Effector memory CD4-positive, alpha-beta T cell (primary cell): ENCODE measurements around the gene RPL34.
A peak's percentile ranks its signal among the peaks of the same experiment; 100 is the strongest.
"Not testable (repeated sequence)": the region's sequence is repeated elsewhere in the genome, so short reads cannot be mapped to it uniquely, and the experiment has no call there.

Experiments
- DNase-seq, 3 donors: peaks; one replicate each; pipeline ENCODE4 v3.0.0-alpha.2; 2020
- H3K27ac ChIP-seq: 2 replicates; pipeline ENCODE4 v1.7.0; 2013; ENCODE audit warnings: mild to moderate bottlenecking, low read length, moderate library complexity; ENCODE audit not compliant: insufficient read depth, poor library complexity, severe bottlenecking
- H3K27me3 ChIP-seq: replicated peaks from 2 replicates; pipeline ENCODE4 v1.7.0; 2013; ENCODE audit warnings: mild to moderate bottlenecking, low read length; ENCODE audit not compliant: insufficient read depth, control insufficient read depth, poor library complexity, severe bottlenecking
- H3K36me3 ChIP-seq: 2 replicates; pipeline ENCODE4 v1.7.0; 2013; ENCODE audit warnings: mild to moderate bottlenecking, low read length, moderate library complexity; ENCODE audit not compliant: control insufficient read depth, insufficient read depth
- H3K4me1 ChIP-seq: 2 replicates; pipeline ENCODE4 v1.7.0; 2013; ENCODE audit warnings: low read length, mild to moderate bottlenecking; ENCODE audit not compliant: control insufficient read depth, insufficient read depth, poor library complexity, severe bottlenecking
- H3K4me3 ChIP-seq: 2 replicates; pipeline ENCODE4 v1.7.0; 2013; ENCODE audit warnings: low read length, low read depth, mild to moderate bottlenecking; ENCODE audit not compliant: insufficient read depth, poor library complexity, severe bottlenecking
- H3K9me3 ChIP-seq: 2 replicates; pipeline ENCODE4 v1.7.0; 2013; ENCODE audit warnings: mild to moderate bottlenecking, low read length, moderate library complexity; ENCODE audit not compliant: control insufficient read depth
- total RNA-seq, 3 donors: gene quantifications; one replicate each; lab custom pipeline; 2026; lab: John Stamatoyannopoulos, UW

RPL34 gene
- total RNA-seq, result 623 to 953 (median 735) reads per million in 3 donors

DNA sequence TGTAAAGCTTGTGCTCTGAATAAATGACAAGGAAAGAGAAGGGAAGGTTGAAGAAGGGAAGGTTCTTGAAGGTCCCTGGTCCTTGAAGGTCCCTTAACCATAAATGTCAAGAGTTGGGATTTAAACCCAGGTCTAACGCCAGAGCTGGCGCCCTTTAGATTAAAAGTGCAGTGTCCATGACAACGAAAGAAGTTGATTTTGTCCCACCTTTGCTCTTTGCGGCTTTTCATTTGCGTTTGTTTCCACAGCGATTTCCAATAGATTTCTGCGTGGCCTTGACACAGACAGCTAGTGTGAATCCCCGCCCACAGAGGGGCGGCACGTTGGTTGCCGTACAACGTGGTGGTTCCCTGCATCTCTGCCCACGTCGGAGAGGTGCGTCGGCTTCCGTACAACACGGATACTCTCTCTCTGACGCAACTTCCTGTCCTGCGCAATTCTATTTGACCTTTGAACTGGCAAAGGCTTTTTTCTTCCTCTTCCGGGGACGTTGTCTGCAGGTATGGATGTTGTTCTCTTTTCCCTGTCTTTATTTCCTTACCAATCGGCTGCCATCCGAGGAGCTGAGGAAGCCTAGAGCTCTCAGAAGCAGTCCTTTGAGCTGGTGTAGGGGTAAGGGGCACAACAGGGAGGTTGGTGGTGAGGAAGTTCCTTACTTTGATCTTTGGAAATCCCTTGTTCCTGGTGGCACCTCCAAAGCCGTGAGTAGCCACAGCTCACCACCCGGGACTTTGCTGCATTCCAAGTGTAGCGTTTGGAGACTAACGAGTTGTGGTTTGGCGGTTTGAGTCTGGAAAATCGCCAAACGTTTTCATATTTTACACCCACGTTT is at the start of gene RPL34:
RPL34 (plus strand) TSS at position 476 of the 832 bp plus-strand sequence. CDS start 1,384 bp downstream, outside the sequence.
- Histone ChIP-seq H3K4me3 (peak within 1 kb of the TSS; percentile 78), H3K27me3 (no peaks in the 10 kb centered on the region), H3K9me3 (no peaks in the 10 kb centered on the region), H3K27ac (peak within 1 kb of the TSS; percentile 86), H3K4me1 (peaks cover 15% of the 10 kb centered on the region), H3K36me3 (peaks cover 28% of the 10 kb centered on the region)
- DNase-seq, result peak; percentile 90 to 97 (median 92)

DNA sequence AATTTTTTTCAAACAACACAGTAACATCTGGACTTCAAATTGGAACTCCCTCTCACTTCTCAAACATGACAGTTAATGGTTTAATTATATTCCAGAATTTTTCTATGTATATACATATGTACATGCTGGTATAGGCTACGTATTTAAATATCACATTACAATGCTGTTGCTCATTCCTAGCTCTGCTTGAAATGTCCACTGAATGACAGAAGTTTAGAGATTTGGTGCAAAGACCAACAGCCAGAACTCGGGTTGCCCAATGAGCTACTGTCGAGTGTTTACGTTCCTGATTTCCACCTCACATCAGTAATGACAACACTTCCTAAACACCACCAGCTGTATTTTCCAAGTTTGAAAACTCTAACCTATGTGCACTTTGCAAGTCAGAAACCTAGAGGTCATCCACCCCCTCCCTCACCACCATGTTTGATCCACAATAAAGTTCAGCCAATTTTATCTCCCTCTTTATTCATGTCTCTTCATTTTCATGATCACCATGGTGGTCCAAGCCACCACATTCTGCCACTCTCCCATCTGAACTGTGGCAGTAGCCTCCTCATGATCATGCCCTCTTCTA is 49.3 kb upstream of the RPL34 start:
- Histone ChIP-seq H3K36me3 (no peaks in the 10 kb centered on the region), H3K27ac (no peak overlapping the region), H3K9me3 (no peaks in the 10 kb centered on the region), H3K27me3 (no peaks in the 10 kb centered on the region), H3K4me1 (no peaks in the 10 kb centered on the region), H3K4me3 (no peak overlapping the region)
- no peak for DNase-seq

DNA sequence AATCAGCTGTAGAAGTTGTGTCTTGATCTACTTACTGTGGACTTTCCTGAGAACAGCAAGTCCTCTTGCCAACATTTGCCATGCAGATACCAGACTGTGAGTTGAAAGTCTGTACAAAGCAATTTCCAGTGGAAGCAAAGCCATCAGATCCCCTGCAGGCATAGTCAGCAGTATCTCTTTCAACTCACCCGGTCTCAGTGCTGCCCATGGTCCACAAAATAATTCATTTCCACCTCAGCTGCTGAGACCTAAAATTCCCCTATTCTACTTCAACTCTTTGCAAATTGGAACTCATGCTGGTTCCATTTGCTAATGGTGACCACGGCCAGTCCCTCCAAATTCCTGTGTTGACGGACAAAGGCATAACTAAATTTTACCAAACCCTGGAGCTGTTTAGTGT is 46.0 kb upstream of the RPL34 start:
- H3K9me3 ChIP-seq, result no peaks in the 10 kb centered on the region
- DNase-seq, result no peak
- no peak overlapping the region for H3K27ac ChIP-seq
- H3K27me3 ChIP-seq, result no peaks in the 10 kb centered on the region
- no peaks in the 10 kb centered on the region for H3K4me1 ChIP-seq
- H3K4me3 ChIP-seq, result no peak overlapping the region
- H3K36me3 ChIP-seq, result no peaks in the 10 kb centered on the region

DNA sequence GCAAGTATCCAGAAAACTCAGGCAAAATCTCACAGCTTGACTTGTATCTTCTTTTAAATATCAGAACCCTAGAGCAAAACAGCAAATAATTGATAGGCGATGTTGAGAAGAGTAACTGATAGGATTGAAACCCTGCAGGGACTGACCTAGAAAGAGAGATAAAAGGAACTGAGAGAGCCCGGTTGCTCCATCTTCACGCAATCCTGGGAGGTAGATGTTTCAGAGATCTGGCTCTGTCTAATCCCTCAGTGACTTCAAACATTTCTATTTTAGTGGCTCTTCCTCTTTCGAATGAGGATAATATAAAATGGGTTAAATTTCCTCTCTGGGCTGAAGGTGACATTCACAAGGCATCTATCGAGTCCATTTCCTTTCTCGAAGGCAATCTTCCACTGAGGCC is 39.3 kb upstream of the RPL34 start:
- Histone ChIP-seq H3K4me3 (no peak overlapping the region), H3K27ac (no peak overlapping the region), H3K36me3 (no peaks in the 10 kb centered on the region), H3K27me3 (no peaks in the 10 kb centered on the region), H3K9me3 (no peaks in the 10 kb centered on the region), H3K4me1 (no peaks in the 10 kb centered on the region)
- no peak for DNase-seq

DNA sequence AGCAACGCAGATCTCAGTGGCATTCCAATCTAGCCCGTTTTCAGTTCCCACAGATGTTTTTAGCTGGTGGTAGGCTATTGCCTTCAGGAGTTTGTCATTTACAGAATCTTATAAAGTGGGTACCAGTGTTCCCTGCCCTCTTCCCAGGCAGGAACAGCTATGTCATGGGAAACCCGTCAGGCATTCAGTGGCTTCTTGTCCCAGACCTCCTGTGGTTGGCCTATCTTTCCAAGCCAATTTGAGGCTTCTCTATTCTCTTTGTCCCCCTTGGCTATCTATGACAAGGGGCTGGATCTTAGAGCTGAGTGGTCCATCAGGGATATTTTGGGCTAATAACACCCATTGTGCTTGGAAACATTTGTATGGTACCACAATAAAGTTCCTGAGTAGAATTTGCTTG is 33.6 kb upstream of the RPL34 start:
- no peaks in the 10 kb centered on the region for H3K4me1 ChIP-seq
- DNase-seq, result no peak
- no peak overlapping the region for H3K27ac ChIP-seq
- no peaks in the 10 kb centered on the region for H3K27me3 ChIP-seq
- no peak overlapping the region for H3K4me3 ChIP-seq
- no peaks in the 10 kb centered on the region for H3K9me3 ChIP-seq
- H3K36me3 ChIP-seq, result no peaks in the 10 kb centered on the region

GRCh38 chr4:108588878-108589277 is 31.5 kb upstream of the RPL34 start:
- H3K9me3 ChIP-seq, result no peaks in the 10 kb centered on the region
- H3K4me1 ChIP-seq, result no peaks in the 10 kb centered on the region
- DNase-seq, result no peak

DNA sequence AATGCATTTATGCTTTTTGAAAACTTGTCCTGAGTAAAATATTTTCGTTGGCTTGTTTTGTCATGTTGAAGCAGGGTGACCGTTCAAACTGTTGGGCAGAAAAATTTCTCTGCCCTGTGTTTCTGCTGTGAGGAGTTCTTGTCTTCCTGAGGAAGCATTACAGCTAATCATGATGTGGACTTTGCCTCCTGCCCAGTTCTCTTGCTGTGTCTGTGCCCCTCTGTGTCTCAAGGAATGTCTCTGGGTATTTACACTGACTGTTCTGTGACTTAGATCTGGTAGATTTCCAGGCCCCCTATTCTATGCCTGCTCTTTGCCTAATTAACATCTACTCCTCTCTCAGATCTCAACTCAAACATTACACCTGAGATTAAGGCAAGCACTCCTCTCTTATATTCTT is 30.4 kb upstream of the RPL34 start:
- Histone ChIP-seq H3K4me3 (no peak overlapping the region), H3K27me3 (no peaks in the 10 kb centered on the region), H3K27ac (no peak overlapping the region), H3K9me3 (no peaks in the 10 kb centered on the region), H3K4me1 (no peaks in the 10 kb centered on the region), H3K36me3 (no peaks in the 10 kb centered on the region)
- DNase-seq, result no peak

More at GRCh38 chr4:108588878-108589277, 31.5 kb upstream of the RPL34 start:
- Histone ChIP-seq H3K27me3 (no peaks in the 10 kb centered on the region), H3K36me3 (no peaks in the 10 kb centered on the region), H3K27ac (no peak overlapping the region), H3K4me3 (no peak overlapping the region)

DNA sequence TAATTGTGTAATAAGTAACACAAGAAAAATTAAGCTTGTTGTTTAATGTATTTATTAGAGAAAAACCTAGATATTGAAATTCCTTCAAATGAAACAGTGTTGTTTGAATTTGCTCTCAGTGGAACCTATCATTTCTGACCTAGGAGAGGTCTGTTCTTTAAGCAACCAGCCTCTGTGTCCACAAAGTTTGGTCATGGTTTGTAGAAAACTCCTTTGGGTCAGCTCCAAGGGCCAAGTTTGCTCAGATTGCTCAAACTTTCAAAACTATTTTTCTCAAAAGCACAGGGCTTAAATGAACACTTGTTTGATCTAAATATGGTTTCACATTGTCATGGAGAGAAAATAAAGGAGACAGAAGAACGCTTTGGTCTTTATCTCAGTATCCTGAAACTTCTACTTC is 29.6 kb upstream of the RPL34 start:
- H3K9me3 ChIP-seq, result no peaks in the 10 kb centered on the region
- no peak overlapping the region for H3K27ac ChIP-seq
- H3K4me1 ChIP-seq, result no peaks in the 10 kb centered on the region
- H3K27me3 ChIP-seq, result no peaks in the 10 kb centered on the region
- no peaks in the 10 kb centered on the region for H3K36me3 ChIP-seq
- no peak overlapping the region for H3K4me3 ChIP-seq
- no peak for DNase-seq

GRCh38 chr4:108592674-108592986 is 27.7 kb upstream of the RPL34 start:
- no peak overlapping the region for H3K27ac ChIP-seq
- no peaks in the 10 kb centered on the region for H3K4me1 ChIP-seq
- no peaks in the 10 kb centered on the region for H3K9me3 ChIP-seq
- no peaks in the 10 kb centered on the region for H3K36me3 ChIP-seq
- DNase-seq, result no peak
- H3K4me3 ChIP-seq, result no peak overlapping the region
- no peaks in the 10 kb centered on the region for H3K27me3 ChIP-seq

- not testable (repeated sequence) for H3K9me3 ChIP-seq, H3K27ac ChIP-seq, H3K27me3 ChIP-seq, H3K36me3 ChIP-seq, DNase-seq, H3K4me1 ChIP-seq, H3K4me3 ChIP-seq
Measured at GRCh38 chr4:108594296-108594695, 26.1 kb upstream of the RPL34 start.
